Body of pancreas (tissue), 4 donors: ENCODE measurements around the gene MRAP2.

Experiments
- CTCF ChIP-seq, 7 experiments: fragments of 450-650 bp in 4 of 7; fragments of 200-600 bp in 3 of 7; sonication (generic) in 3 of 7; IDR thresholded peaks; one replicate each; pipeline ENCODE4 v1.5.1; 2016 to 2019; ENCODE audit warnings: antibody characterized with exemption in 7 of 7
- POLR2A ChIP-seq, 3 donors: fragments of 450-650 bp; IDR thresholded peaks; one replicate each; pipeline ENCODE4 v1.6.1; 2016; ENCODE audit warnings: antibody characterized with exemption in 3 of 3, mild to moderate bottlenecking in 2 of 3

- TF ChIP-seq CTCF (IDR thresholded peaks at IDR 0.05) (no peak), POLR2A (IDR thresholded peaks at IDR 0.05) (no peak)
Observed at GRCh38 chr6:84061613-84062398, 28.2 kb downstream of the MRAP2 start.
